H9 (cell line): ENCODE data around the gene COMT. TPM values are rescaled to one million over a fixed set of nuclear protein-coding genes. Genes with fewer than 3 reads are reported as not detected.

ENCODE experiments used
- DNase-seq: peaks from one replicate; pipeline ENCODE4 v3.0.0-alpha.2; 2017
- H2AFZ ChIP-seq: one replicate; pipeline ENCODE4 v1.6.1; 2013; ENCODE audit warnings: mild to moderate bottlenecking, low read length, control low read depth, moderate library complexity
- H2AK5ac ChIP-seq: 2 replicates; pipeline ENCODE4 v1.6.1; 2013; ENCODE audit warnings: low read length, control low read depth, mixed read lengths; ENCODE audit not compliant: insufficient read length
- H2BK120ac ChIP-seq: one replicate; pipeline ENCODE4 v1.6.1; 2013; ENCODE audit warnings: low read depth, mild to moderate bottlenecking, low read length, control low read depth, inconsistent platforms; ENCODE audit not compliant: poor library complexity, severe bottlenecking
- H2BK12ac ChIP-seq: 2 replicates; pipeline ENCODE4 v1.6.1; 2013; ENCODE audit warnings: low read length, control low read depth, mixed read lengths, low read depth; ENCODE audit not compliant: insufficient read length
- H2BK15ac ChIP-seq: 2 replicates; pipeline ENCODE4 v1.6.1; 2013; ENCODE audit warnings: low read depth, low read length, control low read depth
- H2BK20ac ChIP-seq: one replicate; pipeline ENCODE4 v1.6.1; 2013; ENCODE audit warnings: low read depth, mild to moderate bottlenecking, low read length, control low read depth, inconsistent platforms; ENCODE audit not compliant: poor library complexity, severe bottlenecking
- H2BK5ac ChIP-seq: 2 replicates; pipeline ENCODE4 v1.6.1; 2013; ENCODE audit warnings: low read length, control low read depth, mixed read lengths; ENCODE audit not compliant: insufficient read length
- H3K14ac ChIP-seq: 2 replicates; pipeline ENCODE4 v1.6.1; 2013; ENCODE audit warnings: low read length, control low read depth; ENCODE audit not compliant: insufficient read depth
- H3K18ac ChIP-seq: 2 replicates; pipeline ENCODE4 v1.6.1; 2013; ENCODE audit warnings: low read depth, mild to moderate bottlenecking, mixed read lengths, low read length, control low read depth; ENCODE audit not compliant: insufficient read length
- H3K23ac ChIP-seq: 2 replicates; pipeline ENCODE4 v1.6.1; 2013; ENCODE audit warnings: low read length, control low read depth, mixed read lengths, low read depth; ENCODE audit not compliant: insufficient read length
- H3K23me2 ChIP-seq: 2 replicates; pipeline ENCODE4 v1.6.1; 2013; ENCODE audit warnings: low read depth, mild to moderate bottlenecking, mixed read lengths, low read length, control low read depth; ENCODE audit not compliant: insufficient read length, poor library complexity, severe bottlenecking
- H3K27ac ChIP-seq: 2 replicates; pipeline ENCODE4 v1.5.1; 2013; ENCODE audit warnings: low read length, control low read depth, mixed read lengths, low read depth; ENCODE audit not compliant: insufficient read length
- H3K27me3 ChIP-seq: 2 replicates; pipeline ENCODE4 v1.6.1; 2013; ENCODE audit warnings: low read length, control low read depth, inconsistent platforms; ENCODE audit not compliant: insufficient read depth
- H3K4ac ChIP-seq: 2 replicates; pipeline ENCODE4 v1.6.1; 2013; ENCODE audit warnings: low read depth, mild to moderate bottlenecking, control low read depth, inconsistent platforms, low read length, moderate library complexity
- H3K4me1 ChIP-seq: 2 replicates; pipeline ENCODE4 v1.6.1; 2013; ENCODE audit warnings: low read length, control low read depth, inconsistent platforms; ENCODE audit not compliant: insufficient read depth
- H3K4me2 ChIP-seq: 2 replicates; pipeline ENCODE4 v1.6.1; 2013; ENCODE audit warnings: low read length, control low read depth, mixed read lengths; ENCODE audit not compliant: insufficient read length, insufficient read depth
- H3K56ac ChIP-seq: 2 replicates; pipeline ENCODE4 v1.6.1; 2013; ENCODE audit warnings: low read depth, mild to moderate bottlenecking, mixed read lengths, low read length, control low read depth; ENCODE audit not compliant: insufficient read length
- H3K79me1 ChIP-seq: 2 replicates; pipeline ENCODE4 v1.6.1; 2013; ENCODE audit warnings: low read depth, mild to moderate bottlenecking, moderate library complexity, low read length, control low read depth, inconsistent platforms; ENCODE audit not compliant: insufficient read depth, poor library complexity, severe bottlenecking
- H3K79me2 ChIP-seq: 2 replicates; pipeline ENCODE4 v1.6.1; 2013; ENCODE audit warnings: low read length, control low read depth, inconsistent platforms; ENCODE audit not compliant: insufficient read depth
- H3K9ac ChIP-seq: 2 replicates; pipeline ENCODE4 v1.6.1; 2013; ENCODE audit warnings: low read length, control low read depth, mixed read lengths; ENCODE audit not compliant: insufficient read length; ENCODE audit errors: extremely low read depth
- H3K9me3 ChIP-seq: one replicate; pipeline ENCODE4 v1.6.1; 2013; ENCODE audit warnings: low read depth, low read length, inconsistent platforms; ENCODE audit not compliant: control insufficient read depth
- H3T11ph ChIP-seq: one replicate; pipeline ENCODE4 v1.6.1; 2013; ENCODE audit warnings: mild to moderate bottlenecking, low read length, control low read depth, inconsistent platforms
- H4K20me1 ChIP-seq: one replicate; pipeline ENCODE4 v1.6.1; 2013; ENCODE audit not compliant: control insufficient read depth, insufficient read length, insufficient read depth
- H4K5ac ChIP-seq: 2 replicates; pipeline ENCODE4 v1.6.1; 2013; ENCODE audit warnings: low read depth, mild to moderate bottlenecking, mixed read lengths, low read length, control low read depth; ENCODE audit not compliant: insufficient read length
- H4K8ac ChIP-seq: replicated peaks from 2 replicates; pipeline ENCODE4 v1.6.1; 2013; ENCODE audit warnings: low read length, control low read depth, mixed read lengths, low read depth; ENCODE audit not compliant: insufficient read length
- H4K91ac ChIP-seq: 2 replicates; pipeline ENCODE4 v1.6.1; 2013; ENCODE audit warnings: low read depth, mild to moderate bottlenecking, moderate library complexity, mixed read lengths, low read length, control low read depth; ENCODE audit not compliant: insufficient read length
- H3K27ac Mint-ChIP-seq, 3 experiments: 2 replicates in 2 of 3; 3 replicates in 1 of 3; pipeline ENCODE4 v1.8.0; 2020 to 2021; ENCODE audit warnings: mixed read lengths in 3 of 3, mild to moderate bottlenecking in 1 of 3, moderate library complexity in 1 of 3
- H3K27me3 Mint-ChIP-seq: 2 replicates; pipeline ENCODE4 v1.8.0; 2021; ENCODE audit warnings: low read depth, mild to moderate bottlenecking, moderate library complexity, mixed read lengths
- H3K36me3 Mint-ChIP-seq, 3 experiments: 2 replicates in 2 of 3; 3 replicates in 1 of 3; pipeline ENCODE4 v1.8.0; 2020 to 2021; ENCODE audit warnings: low read depth in 3 of 3, mixed read lengths in 3 of 3; ENCODE audit not compliant: insufficient read depth in 1 of 3
- H3K4me1 Mint-ChIP-seq, 2 experiments: 2 replicates each; pipeline ENCODE4 v1.8.0; 2020; ENCODE audit warnings: mixed read lengths in 2 of 2
- H3K4me3 Mint-ChIP-seq, 2 experiments: 2 replicates in 1 of 2; 3 replicates in 1 of 2; pipeline ENCODE4 v1.8.0; 2020 to 2021; ENCODE audit warnings: mild to moderate bottlenecking in 2 of 2, mixed read lengths in 2 of 2, moderate library complexity in 1 of 2
- H3K9me3 Mint-ChIP-seq, 2 experiments: 2 replicates in 1 of 2; 3 replicates in 1 of 2; pipeline ENCODE4 v1.8.0; 2020; ENCODE audit warnings: mild to moderate bottlenecking in 2 of 2, mixed read lengths in 2 of 2, moderate library complexity in 1 of 2
- CTCF ChIP-seq: fragments of 200-600 bp; sonication (generic); conservative IDR thresholded peaks from 3 replicates; pipeline ENCODE4 v1.8.0; 2021; ENCODE audit warnings: antibody characterized with exemption, mild to moderate bottlenecking
- WGBS: extraction: QIAGEN DNeasy Blood & Tissue Kit; methylation state at CpG from one replicate; pipeline ENCODE4 v1.1.7; 2013; ENCODE audit warnings: missing lambda C conversion rate, low lambda C conversion rate, mixed read lengths; ENCODE audit not compliant: insufficient read length; ENCODE audit errors: extremely low coverage; 5-methylcytosine and 5-hydroxymethylcytosine counted together
- total RNA-seq: library from RNA; stranded (reverse); gene quantifications from 2 replicates; pipeline ENCODE4 v1.2.1, GENCODE V29; 2021

COMT gene
- total RNA-seq, 1 experiment from 2014 or later, result 42.2 TPM

DNA sequence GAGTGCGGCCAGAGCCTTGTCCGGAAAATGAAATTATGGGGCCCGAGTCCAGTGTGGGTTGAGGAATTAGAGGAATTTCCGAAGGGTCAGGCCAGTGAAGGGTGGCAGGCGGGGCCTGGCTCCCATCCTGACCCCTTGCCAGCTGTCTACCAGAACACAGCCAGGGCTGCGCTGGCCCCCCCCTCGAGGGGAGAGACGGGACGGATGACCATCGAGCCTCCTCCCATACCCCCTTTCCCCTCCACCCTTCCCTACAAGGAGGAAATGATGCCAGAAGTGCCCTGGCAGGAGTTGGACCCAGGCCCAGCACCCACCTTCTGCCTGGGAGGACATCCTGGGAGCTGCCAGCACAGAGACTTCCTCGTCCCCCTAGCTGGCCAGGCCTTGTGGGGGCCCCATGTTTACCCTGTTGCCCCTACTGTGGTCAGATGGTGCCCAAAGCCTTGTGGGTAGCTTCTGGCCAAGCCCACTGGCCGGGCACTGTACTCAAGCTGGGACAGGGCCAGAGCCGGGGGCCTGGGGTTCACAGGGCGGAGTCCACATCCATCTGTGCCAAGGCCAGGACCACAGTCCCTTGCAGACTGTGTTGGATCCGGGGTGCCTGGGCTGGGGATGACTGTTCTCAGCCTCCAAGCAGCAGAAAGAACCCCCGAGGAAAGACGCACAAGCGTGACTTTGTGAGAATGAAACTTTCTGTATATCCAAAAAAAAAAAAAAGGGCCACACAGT lies 54.2 kb downstream of the COMT start:
- Histone ChIP-seq H3K4ac (no peak overlapping the region), H3K23ac (no peak overlapping the region), H2BK20ac (no peak overlapping the region), H4K20me1 (no peaks in the 10 kb centered on the region), H3K23me2 (no peaks in the 10 kb centered on the region), H3K27me3 (no peaks in the 10 kb centered on the region), H2BK120ac (no peak overlapping the region), H4K8ac (no peak overlapping the region), H2BK12ac (no peak overlapping the region), H3K79me1 (no peaks in the 10 kb centered on the region), H3K4me2 (no peak overlapping the region), H3K4me1 (peaks cover 6% of the 10 kb centered on the region; the same call in 1 of the 2 replicates), H3K56ac (no peak overlapping the region), H3K9me3 (no peaks in the 10 kb centered on the region), H4K5ac (no peak overlapping the region), H2BK5ac (no peak overlapping the region), H3K14ac (no peak overlapping the region), H3K9ac (no peak overlapping the region), H3T11ph (no peak overlapping the region), H2AFZ (no peak overlapping the region), H2BK15ac (no peak overlapping the region), H4K91ac (no peak overlapping the region), H3K27ac (no peak overlapping the region), H2AK5ac (no peak overlapping the region), H3K79me2 (no peaks in the 10 kb centered on the region), H3K18ac (no peak overlapping the region)
- Mint-ChIP-seq H3K36me3 (no peaks in the 10 kb centered on the region), H3K4me1 (peaks cover 21 to 29% of the 10 kb centered on the region in 2 experiments), H3K9me3 (no peaks in the 10 kb centered on the region; a peak in 1 of 5 replicates), H3K27me3 (no peaks in the 10 kb centered on the region; the same call in 1 of the 2 replicates), H3K4me3 (no peak overlapping the region), H3K27ac (no peak overlapping the region)
- no CpG with 5 or more reads among the region's 18 CpGs for WGBS
- no peak for DNase-seq
- TF ChIP-seq CTCF, result no peak
